ENCODE measurements around the gene NSF.
"Not testable (repeated sequence)": the region's sequence is repeated elsewhere in the genome, so short reads cannot be mapped to it uniquely, and the experiment has no call there.

DNA sequence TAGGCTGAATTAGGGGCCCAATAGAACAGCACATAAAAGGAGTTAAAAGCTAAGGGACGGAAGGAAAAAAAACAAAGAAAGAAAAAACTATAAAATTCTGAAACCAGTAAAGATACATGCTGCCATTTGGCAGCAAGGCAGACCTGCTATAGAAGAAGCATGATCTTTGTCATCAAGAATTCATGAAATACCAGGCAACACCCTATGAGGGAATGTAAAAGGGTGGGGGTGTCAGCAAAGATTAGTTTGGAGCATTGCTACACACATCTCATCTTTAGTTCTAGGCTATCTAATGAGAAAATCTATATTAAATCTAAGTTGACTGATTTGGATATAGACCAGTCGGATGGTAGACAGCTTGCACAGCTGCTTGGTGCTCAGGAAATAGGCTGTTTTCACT lies 73.1 kb downstream of the NSF start:
- not testable (repeated sequence) for TF ChIP-seq CTCF, EP300 (IDR thresholded peaks at IDR 0.05)
